Occipital lobe (tissue), 2 donors: Measurements from ENCODE around the gene PRKCE. TPM values are rescaled to one million over a fixed set of nuclear protein-coding genes. Genes with fewer than 3 reads are reported as not detected.
"Not testable (repeated sequence)": the region's sequence is repeated elsewhere in the genome, so short reads cannot be mapped to it uniquely, and the experiment has no call there.

ENCODE experiments used
- DNase-seq: peaks from one replicate; lab custom pipeline; 2025; lab: John Stamatoyannopoulos, UW
- total RNA-seq: library from RNA; depleted of rRNA; stranded (reverse); fragments of >200 nt; gene quantifications from one replicate; pipeline ENCODE4 v1.2.3, GENCODE V29; 2014

The PRKCE gene
- total RNA-seq, 1 donor from 2014 or later: 62.2 TPM

DNA sequence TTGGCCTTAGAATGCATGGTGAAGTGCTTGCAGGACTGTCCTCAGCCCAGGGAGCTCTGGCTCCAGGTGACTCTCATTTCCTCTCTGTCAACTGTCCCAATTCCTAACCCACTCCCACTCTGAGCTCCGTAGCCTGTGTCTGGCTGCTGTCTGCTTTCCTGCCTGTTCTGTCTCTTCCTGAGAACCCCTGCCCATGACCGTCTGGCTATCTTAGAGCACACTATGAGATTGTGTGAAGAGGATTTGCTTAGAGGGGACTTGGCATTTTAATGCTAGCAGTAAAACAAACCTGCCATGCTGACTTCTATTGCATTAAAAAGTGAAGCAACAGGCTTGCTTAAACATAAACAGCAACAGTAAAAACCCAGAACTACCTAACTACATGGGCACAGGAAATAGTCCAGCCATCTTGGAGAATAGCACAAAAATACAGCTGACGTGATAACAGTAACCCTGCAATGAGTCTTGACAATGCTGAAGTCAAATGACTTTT is 234.7 kb downstream of the PRKCE start:
- DNase-seq: no peak

GRCh38 chr2:45888167-45888566 is 236.7 kb downstream of the PRKCE start:
- DNase-seq: no peak

DNA sequence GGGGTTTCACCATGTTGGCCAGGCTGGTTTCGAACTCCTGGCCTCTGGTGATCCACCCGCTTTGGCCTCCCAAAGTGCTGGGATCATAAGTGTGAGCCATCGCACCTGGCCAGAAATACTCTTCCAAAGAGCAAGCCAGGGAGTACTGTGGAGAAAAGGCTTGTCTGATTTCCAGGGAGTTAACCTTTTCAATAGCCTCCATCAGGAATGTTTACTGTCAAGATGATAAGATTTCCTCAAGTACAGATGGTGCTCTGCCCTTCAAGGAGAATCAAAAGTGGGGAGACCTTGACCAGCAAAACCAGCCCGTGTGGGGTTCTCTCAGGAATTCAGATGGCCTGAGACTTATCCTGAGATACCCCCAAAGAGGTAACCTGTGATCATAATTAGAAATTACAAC is 237.2 kb downstream of the PRKCE start:
- DNase-seq: no peak

DNA sequence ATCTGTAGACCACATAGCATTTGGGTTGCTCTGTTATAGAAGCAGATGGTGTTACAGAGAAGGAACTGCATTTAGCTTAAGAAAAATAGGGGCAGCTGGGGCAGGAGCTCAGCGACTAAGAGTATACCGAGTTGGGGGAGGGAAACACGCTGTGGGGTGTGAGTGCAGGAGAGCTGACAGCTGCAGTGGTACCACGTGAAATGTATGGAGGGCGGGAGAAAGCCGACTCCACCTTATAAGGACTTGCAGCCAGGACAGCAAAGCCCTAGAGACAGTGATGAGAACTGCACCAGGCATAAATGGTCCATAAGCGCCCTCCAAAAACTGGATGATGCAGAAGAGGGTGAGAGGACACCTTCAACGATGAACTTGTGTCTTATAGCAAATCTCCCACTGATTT is 237.6 kb downstream of the PRKCE start:
- peak; percentile 38 for DNase-seq

GRCh38 chr2:45889620-45890370 is 238.3 kb downstream of the PRKCE start:
- no peak for DNase-seq

DNA sequence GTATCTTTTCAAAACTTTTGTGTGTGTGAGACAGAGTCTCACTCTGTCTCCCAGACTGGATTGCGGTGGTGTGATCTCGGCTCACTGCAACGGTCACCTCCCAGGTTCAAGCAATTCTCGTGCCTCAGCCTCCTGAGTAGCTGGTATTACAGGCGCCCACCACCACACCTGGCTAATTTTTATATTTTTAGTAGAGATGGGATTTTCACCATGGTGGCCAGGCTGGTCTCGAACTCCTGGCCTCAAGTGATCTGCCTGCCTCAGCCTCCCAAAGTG is 238.8 kb downstream of the PRKCE start:
- not testable (repeated sequence) for DNase-seq

GRCh38 chr2:45890819-45891218 is 239.3 kb downstream of the PRKCE start:
- DNase-seq: no peak

GRCh38 chr2:45891719-45892424 is 240.4 kb downstream of the PRKCE start:
- no peak for DNase-seq

DNA sequence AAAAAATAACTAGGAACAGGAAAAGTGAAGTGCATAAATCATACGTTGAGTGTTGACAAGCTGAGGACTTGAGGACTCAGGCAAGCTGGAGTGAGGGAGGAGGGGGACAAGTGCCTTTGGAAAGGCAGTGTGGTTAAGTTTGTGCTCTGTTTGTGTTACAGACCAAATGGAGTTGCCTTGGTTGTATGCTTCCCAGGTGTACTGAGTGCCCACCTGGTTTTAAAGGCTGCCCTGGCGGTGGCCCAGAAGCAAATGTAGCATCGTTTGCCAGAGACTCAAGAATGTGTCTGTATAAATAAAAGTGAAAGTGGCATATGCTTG is 240.9 kb downstream of the PRKCE start:
- no peak for DNase-seq

DNA sequence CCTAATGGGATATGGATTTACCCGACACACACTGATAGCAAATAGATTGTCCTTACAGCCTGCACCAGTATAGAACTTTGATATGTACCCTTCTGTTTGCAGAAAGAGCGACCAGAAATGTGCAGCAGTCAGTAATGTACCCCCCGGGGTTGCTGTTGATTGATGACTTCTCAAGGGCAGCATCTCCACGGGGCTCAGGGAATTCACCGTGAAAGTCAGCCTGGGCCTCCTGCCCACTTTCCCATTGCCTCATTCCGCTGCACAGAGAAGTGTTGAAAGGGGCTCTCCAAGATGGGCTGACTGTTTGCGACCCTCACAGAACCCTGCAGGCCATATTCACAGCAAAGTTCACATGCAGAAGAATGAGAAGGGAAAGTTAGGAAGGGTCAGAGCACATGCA is 241.3 kb downstream of the PRKCE start:
- no peak for DNase-seq

- no peak for DNase-seq
Observed at GRCh38 chr2:45894211-45894610, 242.7 kb downstream of the PRKCE start.

DNA sequence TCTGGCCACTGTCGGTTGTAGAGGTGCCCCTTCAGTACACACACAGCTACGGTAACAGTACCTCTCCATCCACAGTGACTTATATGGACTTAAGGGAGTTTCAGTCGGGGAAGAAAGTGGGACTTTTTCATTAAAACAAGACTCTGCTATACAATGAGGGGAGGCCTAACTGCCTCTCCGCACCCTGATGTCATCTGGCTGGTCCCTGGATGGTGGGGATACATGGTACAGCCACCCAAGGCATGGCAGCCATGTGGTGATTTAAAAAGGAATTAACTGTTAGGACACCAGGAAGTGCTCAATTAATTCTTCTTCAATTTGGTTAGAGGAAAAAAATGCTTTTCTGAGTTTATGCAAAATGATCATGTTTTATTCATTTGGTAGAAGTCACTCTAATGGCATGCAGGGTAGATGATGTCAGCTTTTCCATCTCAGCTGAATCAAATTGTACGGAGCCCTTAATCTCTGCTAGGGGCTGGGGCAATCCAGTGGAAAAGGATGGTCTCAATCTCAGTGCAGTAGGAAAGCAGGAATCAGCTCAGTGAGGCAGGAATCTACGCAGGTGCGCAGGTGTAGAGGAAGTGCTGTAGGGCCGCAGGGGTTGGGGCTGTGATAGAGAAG is 243.9 kb downstream of the PRKCE start:
- no peak for DNase-seq

- DNase-seq: no peak
Observed at GRCh38 chr2:45896311-45896710, 244.8 kb downstream of the PRKCE start.

DNA sequence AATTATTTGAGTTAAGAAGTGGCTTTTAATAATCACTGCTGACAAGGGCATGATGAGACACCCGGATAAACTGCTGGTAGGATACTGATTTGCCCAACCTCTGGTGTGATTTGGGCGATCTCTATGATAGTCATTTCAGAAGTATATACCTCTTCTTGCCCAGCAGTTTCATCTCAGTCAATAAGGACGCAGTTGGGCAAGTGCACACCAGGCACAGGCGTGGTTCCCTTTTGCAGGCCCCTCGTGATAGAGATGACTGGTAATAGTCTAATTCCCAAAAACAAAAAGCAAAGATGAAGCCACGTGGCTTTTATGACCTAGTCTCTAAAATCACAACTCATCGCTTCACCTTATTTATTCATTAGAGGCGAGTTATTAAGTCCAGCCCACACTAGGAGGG is 246.4 kb downstream of the PRKCE start:
- DNase-seq: no peak

- DNase-seq: no peak
Observed at GRCh38 chr2:45898819-45899218, 247.3 kb downstream of the PRKCE start.

DNA sequence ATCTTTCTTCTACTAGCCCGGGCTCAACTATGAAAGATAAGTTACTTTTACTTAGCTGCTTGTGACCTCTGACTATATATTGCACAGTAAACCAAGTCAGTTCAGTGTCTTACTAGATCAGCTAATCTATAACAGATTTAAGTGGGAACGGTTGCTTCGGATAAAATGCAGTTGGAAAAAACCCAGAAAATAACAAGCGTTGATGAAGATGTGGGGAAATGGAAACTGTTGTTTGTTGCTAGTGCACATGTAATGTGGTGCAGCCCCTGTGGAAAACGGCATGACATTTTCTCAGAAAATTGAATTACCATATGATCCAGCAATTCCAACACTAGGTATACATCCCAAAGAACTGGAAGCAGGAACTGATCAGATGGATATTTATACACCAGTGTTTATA is 248.5 kb downstream of the PRKCE start:
- DNase-seq: no peak

- no peak for DNase-seq
Observed at GRCh38 chr2:45901468-45902032, 250.1 kb downstream of the PRKCE start.

- DNase-seq: no peak
Observed at GRCh38 chr2:45902380-45902779, 250.9 kb downstream of the PRKCE start.

- DNase-seq: no peak
Observed at GRCh38 chr2:45902781-45903375, 251.4 kb downstream of the PRKCE start.

DNA sequence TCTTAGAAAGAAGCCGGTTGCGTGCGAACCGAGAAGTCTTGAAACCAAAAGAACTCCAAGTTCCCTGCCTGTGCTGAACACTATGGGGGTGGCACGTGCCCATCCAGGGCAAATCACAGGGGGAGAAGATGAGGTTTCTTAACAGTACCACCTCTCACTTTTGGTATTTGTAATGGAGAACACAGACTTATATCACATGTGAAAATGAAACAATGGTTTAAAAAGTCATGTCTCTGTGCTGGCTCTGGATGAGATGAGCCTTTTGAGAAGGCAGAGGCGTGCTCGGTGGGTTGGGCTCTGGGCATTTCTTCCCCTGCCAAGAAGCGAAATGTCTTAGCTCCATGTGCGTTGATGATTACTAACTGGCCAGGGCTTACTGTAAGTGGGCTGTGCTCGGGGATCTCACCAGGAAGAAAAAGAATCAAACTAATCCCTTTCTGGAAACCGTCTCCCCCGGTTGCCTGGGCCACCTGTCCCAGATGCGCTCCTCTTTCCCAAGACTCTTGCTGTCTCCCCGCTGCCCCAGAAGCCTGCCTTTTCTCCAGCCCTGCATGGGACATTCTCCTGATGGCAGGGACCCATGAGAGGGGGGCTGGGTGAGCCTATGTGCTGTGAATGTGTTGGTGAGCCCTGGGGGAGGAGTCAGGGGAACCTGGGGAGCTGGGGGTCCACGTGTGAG is 252.9 kb downstream of the PRKCE start:
- DNase-seq: no peak

DNA sequence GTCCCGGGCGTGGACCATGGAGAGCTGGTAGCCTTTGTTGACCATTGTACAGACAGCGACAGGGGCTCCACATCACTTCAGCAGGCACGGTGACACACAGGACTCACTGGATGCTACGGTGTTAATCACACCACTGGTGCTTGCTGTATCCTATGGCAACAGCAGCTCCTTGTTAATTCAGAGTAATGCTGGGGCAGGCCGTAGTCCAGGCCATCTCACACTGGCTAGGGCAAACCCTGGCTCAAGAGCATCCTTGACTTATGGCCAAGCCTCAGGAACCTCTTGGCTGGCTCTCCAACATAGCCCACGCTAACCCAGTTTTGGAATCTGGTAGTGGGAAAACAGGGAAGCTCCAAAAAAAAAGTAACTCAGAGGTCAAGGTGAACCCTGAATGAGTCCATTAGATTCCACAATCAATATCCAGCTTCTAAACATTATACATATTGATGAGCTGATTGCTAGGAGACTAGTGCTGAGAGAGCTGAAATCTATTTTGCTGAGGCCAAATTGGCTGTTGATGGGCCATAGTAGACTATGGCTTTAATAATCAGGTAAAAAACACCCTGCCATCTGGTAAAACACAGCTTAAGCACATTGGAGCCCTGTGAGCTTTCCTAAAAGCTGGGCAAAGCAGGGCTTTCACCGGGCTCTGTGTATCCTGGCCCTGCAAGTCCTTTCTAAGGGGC is 253.6 kb downstream of the PRKCE start:
- DNase-seq: peak; percentile 11
